Heart left ventricle (tissue), 16 donors: Measurements from ENCODE around the gene SPRR3. TPM values are rescaled to one million over a fixed set of nuclear protein-coding genes. Genes with fewer than 3 reads are reported as not detected.

Experiments
- ATAC-seq, 4 donors: fragments of 200-7000 bp; cut with Tn5 transposase; one replicate each; pipeline ENCODE4 v1.9.1; 2020 to 2022; ENCODE audit warnings: moderate library complexity in 4 of 4, mild to moderate bottlenecking in 3 of 4, moderate number of reproducible peaks in 1 of 4
- DNase-seq, 5 donors: peaks; one replicate each; pipeline ENCODE4 v3.0.0-alpha.2; 2020
- H3K27ac ChIP-seq, 12 donors: fragments of 200-600 bp; sonication (generic) in 4 of 12; one replicate each; pipeline versions ENCODE4 v1.5.0 to v1.8.0; 2016 to 2022; ENCODE audit warnings: mild to moderate bottlenecking in 2 of 12
- H3K27me3 ChIP-seq, 9 donors: fragments of 200-600 bp; sonication (generic) in 2 of 9; one replicate each; pipeline versions ENCODE4 v1.5.1 to v1.8.0; 2016 to 2022; ENCODE audit warnings: mild to moderate bottlenecking in 3 of 9
- H3K36me3 ChIP-seq, 9 donors: fragments of 200-600 bp; sonication (generic) in 2 of 9; one replicate each; pipeline versions ENCODE4 v1.5.0 to v1.8.0; 2018 to 2022; ENCODE audit warnings: mild to moderate bottlenecking in 2 of 9
- H3K4me1 ChIP-seq, 12 donors: fragments of 200-600 bp; sonication (generic) in 4 of 12; one replicate each; pipeline versions ENCODE4 v1.5.0 to v1.8.0; 2016 to 2022; ENCODE audit warnings: mild to moderate bottlenecking in 3 of 12
- H3K4me3 ChIP-seq, 12 donors: fragments of 200-600 bp; sonication (generic) in 4 of 12; one replicate each; pipeline versions ENCODE4 v1.5.0 to v1.8.0; 2017 to 2022; ENCODE audit warnings: mild to moderate bottlenecking in 9 of 12, moderate library complexity in 4 of 12
- H3K9me3 ChIP-seq, 12 donors: fragments of 200-600 bp; sonication (generic) in 4 of 12; one replicate each; pipeline versions ENCODE4 v1.5.0 to v1.8.0; 2016 to 2022; ENCODE audit warnings: mild to moderate bottlenecking in 1 of 12
- POLR2A ChIP-seq, 2 donors: fragments of 450-650 bp; IDR thresholded peaks; one replicate each; pipeline ENCODE4 v1.6.1; 2017; ENCODE audit warnings: antibody characterized with exemption in 2 of 2, mild to moderate bottlenecking in 2 of 2, moderate library complexity in 2 of 2
- WGBS, 4 donors: extraction: QIAGEN DNeasy Blood & Tissue Kit in 2 of 4; methylation state at CpG; one replicate each; pipeline versions ENCODE4 v1.1.5 to v1.1.7; 2013 to 2018; 5-methylcytosine and 5-hydroxymethylcytosine counted together
- intact Hi-C, 10 donors: fragments of 100-400 bp; cut with DNase I; formaldehyde crosslinking; loops; one replicate each; pipeline versions ENCODE4 v1.11.1 to v1.14.2; 2022
- polyA plus RNA-seq, 2 donors: library from polyadenylated mRNA; stranded (reverse); fragments of 200-250 nt; gene quantifications; one replicate each; pipeline ENCODE4 v1.2.3, GENCODE V29; 2013
- total RNA-seq, 9 donors: library from RNA; depleted of rRNA in 2 of 9; stranded (reverse); fragments of >200 nt in 2 of 9; fragmentation: NEBNext Ultra II Directional in 3 of 9; extraction: Animal tissue kit (Norgen Biotek cat#: 25700) in 3 of 9; gene quantifications; one replicate each; pipeline versions ENCODE4 v1.1.0 to v1.2.4, GENCODE V29; 2016 to 2023
- TF ChIP-seq, protein P1 (sequence below), 12 donors: fragments of 200-600 bp; sonication (generic) in 4 of 12; IDR thresholded peaks; one replicate each; pipeline versions ENCODE4 v1.5.0 to v1.8.0; 2018 to 2022; ENCODE audit warnings: antibody characterized with exemption in 12 of 12, mild to moderate bottlenecking in 5 of 12
- donor health status: ischemic (EF 13 %, LVEDD 7.1; RV severe dilation, severe dysfunction).
- donor health status: healthy with polysubstance abuse.
- donor health status: DM: no; HTN: yes; CAD: no.
- donor health status: DM: no; HTN: no; CAD: no.
- donor health status: ischemic (EF 25% LVEDD 6.9; RV normal size, moderate dysfunction).
- donor health status: ischemic (EF 25% LVEDD 5.7; RV mildly dilated, moderate dysfunction).
- donor health status: healthy.
- donor health status: DM: yes; HTN: yes; CAD: no.
- donor health status: ischemic (EF 35%, LVEDD 5.7; RV mildly dilated, moderate dysfunction).
- donor health status: nonischemic (EF 11% LVEDD 7.7; RV severe dilation, severe dysfunction).
- donor health status: DM: yes; HTN: yes; CAD: no.
- donor health status: PGD.
- donor health status: ischemic (EF 29% LVEDD 5.4; RV normal size, mild dysfunction).
- donor health status: nonischemic (EF 23%, LVEDD 6.1; RV moderate dilation, normal function).

Gene SPRR3
- total and polyA plus RNA-seq, 11 donors: 1.2 TPM; not detected in 10

GRCh38 chr1:152993186-152993585 lies 8.4 kb upstream of the SPRR3 start:
- no peak for DNase-seq
- Histone ChIP-seq H3K36me3 (no peaks in the 10 kb centered on the region), H3K9me3 (peaks cover 0 to 14% (median 0%) of the 10 kb centered on the region in 12 donors), H3K27ac (no peak overlapping the region), H3K4me1 (no peaks in the 10 kb centered on the region), H3K27me3 (peaks cover 0 to 6% (median 0%) of the 10 kb centered on the region in 9 donors), H3K4me3 (no peak overlapping the region)
- intact Hi-C loops: no loop called here
- no peak for ATAC-seq
- TF ChIP-seq, protein P1, sequence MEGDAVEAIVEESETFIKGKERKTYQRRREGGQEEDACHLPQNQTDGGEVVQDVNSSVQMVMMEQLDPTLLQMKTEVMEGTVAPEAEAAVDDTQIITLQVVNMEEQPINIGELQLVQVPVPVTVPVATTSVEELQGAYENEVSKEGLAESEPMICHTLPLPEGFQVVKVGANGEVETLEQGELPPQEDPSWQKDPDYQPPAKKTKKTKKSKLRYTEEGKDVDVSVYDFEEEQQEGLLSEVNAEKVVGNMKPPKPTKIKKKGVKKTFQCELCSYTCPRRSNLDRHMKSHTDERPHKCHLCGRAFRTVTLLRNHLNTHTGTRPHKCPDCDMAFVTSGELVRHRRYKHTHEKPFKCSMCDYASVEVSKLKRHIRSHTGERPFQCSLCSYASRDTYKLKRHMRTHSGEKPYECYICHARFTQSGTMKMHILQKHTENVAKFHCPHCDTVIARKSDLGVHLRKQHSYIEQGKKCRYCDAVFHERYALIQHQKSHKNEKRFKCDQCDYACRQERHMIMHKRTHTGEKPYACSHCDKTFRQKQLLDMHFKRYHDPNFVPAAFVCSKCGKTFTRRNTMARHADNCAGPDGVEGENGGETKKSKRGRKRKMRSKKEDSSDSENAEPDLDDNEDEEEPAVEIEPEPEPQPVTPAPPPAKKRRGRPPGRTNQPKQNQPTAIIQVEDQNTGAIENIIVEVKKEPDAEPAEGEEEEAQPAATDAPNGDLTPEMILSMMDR (IDR thresholded peaks at IDR 0.05): no peak
- no peak for TF ChIP-seq POLR2A (IDR thresholded peaks at IDR 0.05)
- WGBS, 4 donors: 69 to 72% (median 69%) methylated on average over 4 to 6 of the region's 6 CpGs

GRCh38 chr1:152995842-152996241 lies 5.7 kb upstream of the SPRR3 start:
- no peaks in the 10 kb centered on the region for H3K4me1 ChIP-seq
- H3K9me3 ChIP-seq: peaks cover 0 to 14% (median 0%) of the 10 kb centered on the region in 12 donors
- ATAC-seq (no peak), DNase-seq (no peak)
- H3K4me3 ChIP-seq: no peak overlapping the region
- 20 to 45% (median 42%) methylated on average over 1 of the region's 1 CpG for WGBS, 4 donors
- H3K36me3 ChIP-seq: no peaks in the 10 kb centered on the region
- no peak for TF ChIP-seq POLR2A (IDR thresholded peaks at IDR 0.05)
- TF ChIP-seq, protein P1 (IDR thresholded peaks at IDR 0.05): no peak
- intact Hi-C loops: no loop called here
- H3K27me3 ChIP-seq: peaks cover 0 to 6% (median 0%) of the 10 kb centered on the region in 9 donors
- H3K27ac ChIP-seq: no peak overlapping the region

DNA sequence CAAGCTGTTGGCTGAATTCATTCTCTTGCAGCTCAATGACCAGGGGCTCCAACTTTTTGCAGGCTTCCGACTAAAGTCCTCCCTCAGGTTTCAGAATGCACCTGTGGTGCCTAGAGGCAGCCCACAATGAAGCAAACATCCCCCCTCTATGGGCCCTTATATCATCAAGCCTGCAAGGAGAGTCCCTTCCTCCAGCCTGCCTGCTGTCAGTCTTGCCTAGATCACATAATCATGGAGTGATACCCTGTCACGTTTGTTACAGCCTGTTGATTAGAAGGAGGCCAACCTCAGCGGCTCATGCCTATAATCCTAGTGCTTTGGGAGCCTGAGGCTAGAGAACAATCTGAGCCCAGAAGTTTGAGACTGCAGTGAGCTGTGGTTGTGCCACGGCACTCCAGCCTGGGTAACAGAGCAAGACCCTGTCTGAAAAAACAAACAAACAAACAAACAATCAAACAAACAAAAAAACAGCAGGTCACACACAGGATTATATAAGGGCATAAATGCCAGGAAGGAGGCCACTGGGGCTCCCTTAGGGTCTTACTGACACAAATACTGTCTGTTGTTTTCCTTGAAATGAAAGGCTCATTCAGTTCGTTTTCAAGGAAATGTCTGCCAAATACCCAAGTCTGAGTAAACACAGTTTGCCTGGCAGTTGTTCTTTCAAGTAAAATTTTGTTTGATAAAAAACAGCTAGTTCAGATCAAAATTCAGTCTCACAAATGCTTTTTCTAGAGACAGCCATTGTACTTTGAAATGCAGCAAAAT lies 4.7 kb upstream of the SPRR3 start:
- H3K4me1 ChIP-seq: no peaks in the 10 kb centered on the region
- H3K36me3 ChIP-seq: no peaks in the 10 kb centered on the region
- TF ChIP-seq, protein P1 (IDR thresholded peaks at IDR 0.05): no peak
- TF ChIP-seq POLR2A (IDR thresholded peaks at IDR 0.05): no peak
- DNase-seq (no peak), ATAC-seq (no peak)
- intact Hi-C loops: no loop called here
- H3K4me3 ChIP-seq: no peak overlapping the region
- WGBS, 4 donors: 16 to 30% (median 22%) methylated on average over 5 of the region's 5 CpGs
- no peak overlapping the region for H3K27ac ChIP-seq
- peaks cover 0 to 6% (median 0%) of the 10 kb centered on the region in 9 donors for H3K27me3 ChIP-seq
- peaks cover 0 to 14% (median 0%) of the 10 kb centered on the region in 12 donors for H3K9me3 ChIP-seq

DNA sequence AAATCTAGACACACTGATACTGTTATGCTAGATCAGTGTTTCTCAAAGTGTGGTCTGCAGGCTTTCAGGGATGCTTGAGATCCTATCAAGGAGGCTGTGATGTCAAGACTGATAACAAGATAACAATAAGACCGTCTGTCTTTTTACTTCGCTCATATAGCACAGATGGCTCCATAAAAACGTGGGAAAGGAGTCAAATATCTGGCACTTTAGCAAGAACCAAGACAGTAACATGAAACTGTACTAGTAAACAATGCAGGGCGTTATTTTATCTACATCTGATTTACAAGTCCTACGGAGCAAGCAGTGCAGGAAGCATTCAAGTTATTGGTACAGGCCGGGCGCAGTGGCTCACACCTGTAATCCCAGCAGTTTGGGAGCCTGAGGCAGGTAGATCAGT lies 3.6 kb upstream of the SPRR3 start:
- 40 to 44% (median 43%) methylated on average over 7 of the region's 7 CpGs for WGBS, 4 donors
- ATAC-seq (no peak), DNase-seq (no peak)
- TF ChIP-seq, protein P1 (IDR thresholded peaks at IDR 0.05): no peak
- no peak for TF ChIP-seq POLR2A (IDR thresholded peaks at IDR 0.05)
- intact Hi-C loops: no loop called here
- H3K4me3 ChIP-seq: no peak overlapping the region
- H3K9me3 ChIP-seq: peaks cover 0 to 14% (median 0%) of the 10 kb centered on the region in 12 donors
- no peaks in the 10 kb centered on the region for H3K4me1 ChIP-seq
- H3K27me3 ChIP-seq: peaks cover 0 to 6% (median 0%) of the 10 kb centered on the region in 9 donors
- H3K36me3 ChIP-seq: no peaks in the 10 kb centered on the region
- H3K27ac ChIP-seq: no peak overlapping the region
